Common myeloid progenitor, CD34-positive (primary cell): ENCODE data around the gene GRIK4.

Experiments
- CTCF ChIA-PET: fragments of 350-600 bp; sonication (Branson Sonifier 250); formaldehyde crosslinking; loops from one replicate; lab custom pipeline; 2021; ENCODE audit warnings: antibody characterized with exemption; lab: Charles Lee
- POLR2A ChIA-PET: fragments of 350-600 bp; sonication (Branson Sonifier 250); formaldehyde crosslinking; loops from one replicate; lab custom pipeline; 2021; ENCODE audit warnings: antibody characterized with exemption; lab: Charles Lee
- DNase-seq, 3 donors: peaks; one replicate each; pipeline versions ENCODE4 v3.0.0 to v3.0.0-alpha.2; 2013
- H3K27ac ChIP-seq, 2 experiments: 1 replicate in 1 of 2; 2 replicates in 1 of 2; pipeline ENCODE4 v1.7.0; 2013; ENCODE audit warnings: inconsistent platforms in 2 of 2, low read length in 2 of 2, mild to moderate bottlenecking in 2 of 2, low read depth in 1 of 2, moderate library complexity in 1 of 2; ENCODE audit not compliant: severe bottlenecking in 2 of 2, insufficient read depth in 1 of 2, poor library complexity in 1 of 2
- H3K27me3 ChIP-seq, 5 experiments: replicated peaks in 2 of 5; 1 replicate in 3 of 5; 2 replicates in 2 of 5; pipeline versions ENCODE4 v1.6.1 to v1.7.0; 2013; ENCODE audit warnings: low read length in 4 of 5, mild to moderate bottlenecking in 2 of 5, moderate library complexity in 2 of 5, inconsistent platforms in 1 of 5; ENCODE audit not compliant: insufficient read depth in 5 of 5, control insufficient read depth in 4 of 5
- H3K36me3 ChIP-seq, 4 experiments: 1 replicate in 2 of 4; 2 replicates in 2 of 4; pipeline versions ENCODE4 v1.6.1 to v1.7.0; 2013; ENCODE audit warnings: low read length in 3 of 4, control low read depth in 1 of 4, mild to moderate bottlenecking in 1 of 4; ENCODE audit not compliant: control insufficient read depth in 4 of 4, insufficient read depth in 4 of 4
- H3K4me1 ChIP-seq, 4 experiments: 1 replicate in 3 of 4; 2 replicates in 1 of 4; pipeline versions ENCODE4 v1.6.1 to v1.7.1; 2013; ENCODE audit warnings: low read length in 3 of 4, mild to moderate bottlenecking in 3 of 4, control low read depth in 1 of 4, inconsistent platforms in 1 of 4, moderate library complexity in 1 of 4; ENCODE audit not compliant: control insufficient read depth in 4 of 4, insufficient read depth in 4 of 4; ENCODE audit errors: control extremely low read depth in 1 of 4
- H3K4me3 ChIP-seq, 7 experiments: 1 replicate in 4 of 7; 2 replicates in 3 of 7; pipeline versions ENCODE4 v1.5.1 to v1.7.0; 2013; ENCODE audit warnings: mild to moderate bottlenecking in 7 of 7, low read length in 6 of 7, moderate library complexity in 6 of 7, inconsistent platforms in 2 of 7, low read depth in 2 of 7, control low read depth in 1 of 7; ENCODE audit not compliant: insufficient read depth in 4 of 7, control insufficient read depth in 1 of 7; ENCODE audit errors: extremely low read depth in 1 of 7
- H3K9me3 ChIP-seq, 5 experiments: 1 replicate in 4 of 5; 2 replicates in 1 of 5; pipeline versions ENCODE4 v1.6.1 to v1.7.1; 2013; ENCODE audit warnings: low read length in 4 of 5, mild to moderate bottlenecking in 2 of 5, inconsistent platforms in 1 of 5, low read depth in 1 of 5, moderate library complexity in 1 of 5; ENCODE audit not compliant: control insufficient read depth in 4 of 5, insufficient read depth in 2 of 5; ENCODE audit errors: control extremely low read depth in 1 of 5
- WGBS: methylation state at CpG from one replicate; pipeline ENCODE4 v1.1.5; 2013; ENCODE audit not compliant: insufficient coverage; 5-methylcytosine and 5-hydroxymethylcytosine counted together

GRIK4 gene

DNA sequence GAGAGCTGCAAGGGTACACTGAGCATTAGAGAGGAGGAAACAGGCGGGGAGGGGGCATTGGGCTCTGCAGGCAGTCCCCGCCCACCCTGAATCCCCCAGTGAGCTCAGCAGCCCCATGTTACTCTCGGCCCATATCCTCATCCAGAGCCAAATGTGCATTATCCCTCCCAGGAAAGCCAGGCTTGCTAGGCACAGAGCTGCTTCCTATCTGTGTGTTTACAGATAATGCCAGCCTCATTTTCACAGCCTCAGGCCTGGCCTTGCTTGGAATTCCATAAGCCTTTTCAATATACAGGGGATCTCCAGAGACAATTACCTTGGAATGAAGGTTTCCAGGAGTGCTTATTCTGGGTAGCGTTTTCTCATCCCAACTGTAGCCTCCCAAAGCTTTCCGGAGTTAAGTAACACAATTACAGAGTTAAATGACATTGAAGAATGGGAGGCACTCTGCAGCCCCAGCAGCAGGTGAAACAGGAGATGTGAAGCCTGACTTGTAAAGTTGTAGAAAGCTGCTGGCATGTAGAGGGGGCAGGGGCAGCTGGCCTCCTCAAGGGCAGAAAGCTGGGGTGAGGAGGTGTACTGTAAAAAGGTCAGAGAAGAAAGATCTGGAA is 420.9 kb downstream of the GRIK4 start:
- CTCF ChIA-PET: interaction anchor here (0.8 to 1.9 kb wide), 8 partner anchors 14 to 423 kb away, joined by 3 to 8 read pairs (median 3); no protein-coding TSS in a partner anchor
- POLR2A ChIA-PET: no interaction called here
- 91% methylated on average over 4 of the region's 5 CpGs for WGBS

DNA sequence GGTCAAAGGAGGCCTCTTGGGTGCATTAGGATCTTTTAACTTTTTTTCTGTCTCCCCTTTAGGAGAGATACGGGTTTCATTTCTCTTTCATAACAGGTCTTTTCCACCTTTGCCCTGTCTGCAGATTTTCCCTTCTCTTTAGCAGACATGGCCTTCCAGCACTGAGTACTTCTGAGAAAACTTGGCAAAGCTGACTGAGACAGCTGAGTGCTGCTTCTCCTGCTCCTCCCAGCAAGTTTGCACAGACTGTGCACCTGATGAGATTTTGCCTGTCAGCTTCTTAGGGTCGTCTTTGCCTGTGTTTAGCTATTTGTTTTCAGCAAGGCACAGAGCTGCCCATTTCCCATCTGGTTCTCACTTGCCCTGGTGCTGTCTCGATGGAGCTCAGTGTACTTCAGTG is 424.8 kb downstream of the GRIK4 start:
- H3K4me1 ChIP-seq: no peaks in the 10 kb centered on the region
- ChIA-PET POLR2A (no interaction called here), CTCF (interaction anchor here (0.6 to 3.9 kb wide), 7 partner anchors 9 to 397 kb away, joined by 3 to 31 read pairs (median 4); no protein-coding TSS in a partner anchor)
- H3K36me3 ChIP-seq: no peaks in the 10 kb centered on the region
- H3K27me3 ChIP-seq: peaks cover 0 to 20% (median 4%) of the 10 kb centered on the region in 5 experiments
- H3K9me3 ChIP-seq: no peaks in the 10 kb centered on the region
- no peak for DNase-seq
- no peak overlapping the region for H3K4me3 ChIP-seq
- WGBS: 68% methylated on average over 2 of the region's 3 CpGs
- no peak overlapping the region for H3K27ac ChIP-seq

More for the DNA sequence above, 420.9 kb downstream of the GRIK4 start:
- DNase-seq: no peak
- Histone ChIP-seq H3K9me3 (no peaks in the 10 kb centered on the region), H3K4me3 (no peak overlapping the region), H3K36me3 (no peaks in the 10 kb centered on the region), H3K27ac (no peak overlapping the region), H3K27me3 (peaks cover 0 to 7% (median 4%) of the 10 kb centered on the region in 5 experiments), H3K4me1 (no peaks in the 10 kb centered on the region)

DNA sequence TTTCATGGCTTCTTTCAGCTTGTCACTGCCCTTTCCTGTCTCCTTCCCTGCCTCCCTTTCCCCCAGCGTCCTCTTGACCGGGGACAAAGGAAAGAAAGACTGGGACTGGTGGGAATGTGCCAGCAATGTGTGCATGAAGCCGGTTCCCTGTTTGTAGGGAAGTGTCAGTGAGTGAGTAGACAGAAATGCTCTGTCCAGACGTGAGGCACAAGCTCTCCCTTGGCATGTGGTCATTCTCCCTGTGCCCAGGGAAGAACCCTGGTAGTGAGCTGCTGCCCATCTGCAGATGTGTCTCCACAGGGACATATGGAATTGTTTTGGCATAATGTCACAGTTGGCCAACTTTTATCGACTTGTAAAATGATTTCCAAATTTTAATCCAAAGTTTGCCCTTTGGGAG is 426.0 kb downstream of the GRIK4 start:
- CTCF ChIA-PET: interaction anchor here (1.7 to 3.9 kb wide), 2 partner anchors 10 to 13 kb away, joined by 5 to 31 read pairs; no protein-coding TSS in a partner anchor
- no peak for DNase-seq
- Histone ChIP-seq H3K9me3 (no peaks in the 10 kb centered on the region), H3K36me3 (no peaks in the 10 kb centered on the region), H3K4me1 (no peaks in the 10 kb centered on the region), H3K27ac (no peak overlapping the region), H3K27me3 (peaks cover 0 to 20% (median 4%) of the 10 kb centered on the region in 5 experiments), H3K4me3 (no peak overlapping the region)
- WGBS: 81% methylated on average over 3 of the region's 5 CpGs
- POLR2A ChIA-PET: no interaction called here

DNA sequence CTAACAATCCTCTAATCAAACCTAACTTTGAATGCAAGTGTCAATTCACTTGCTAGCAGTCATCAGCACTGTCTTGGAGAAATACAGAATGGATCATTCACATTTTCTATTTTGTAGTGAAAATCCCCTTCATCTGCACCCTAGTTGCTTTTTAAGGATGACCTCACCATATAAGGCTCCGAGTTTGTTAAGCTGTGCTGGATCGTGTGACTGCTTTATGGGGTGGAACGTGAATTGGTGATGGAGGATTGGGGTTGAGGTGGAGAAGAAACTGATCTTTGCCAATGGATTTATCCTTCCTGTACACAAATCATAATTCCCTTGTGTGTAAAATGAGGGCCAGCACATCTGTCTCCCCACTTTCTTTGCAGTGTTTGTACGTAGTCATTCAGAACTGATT is 426.7 kb downstream of the GRIK4 start:
- Histone ChIP-seq H3K27me3 (peaks cover 0 to 20% (median 4%) of the 10 kb centered on the region in 5 experiments), H3K27ac (no peak overlapping the region), H3K4me3 (no peak overlapping the region), H3K4me1 (no peaks in the 10 kb centered on the region), H3K36me3 (no peaks in the 10 kb centered on the region), H3K9me3 (no peaks in the 10 kb centered on the region)
- POLR2A ChIA-PET: no interaction called here
- DNase-seq: no peak
- no CpG with 5 or more reads among the region's 4 CpGs for WGBS
- CTCF ChIA-PET: interaction anchor here (0.9 to 1.7 kb wide), 2 partner anchors 11 to 13 kb away, joined by 4 to 5 read pairs; no protein-coding TSS in a partner anchor

DNA sequence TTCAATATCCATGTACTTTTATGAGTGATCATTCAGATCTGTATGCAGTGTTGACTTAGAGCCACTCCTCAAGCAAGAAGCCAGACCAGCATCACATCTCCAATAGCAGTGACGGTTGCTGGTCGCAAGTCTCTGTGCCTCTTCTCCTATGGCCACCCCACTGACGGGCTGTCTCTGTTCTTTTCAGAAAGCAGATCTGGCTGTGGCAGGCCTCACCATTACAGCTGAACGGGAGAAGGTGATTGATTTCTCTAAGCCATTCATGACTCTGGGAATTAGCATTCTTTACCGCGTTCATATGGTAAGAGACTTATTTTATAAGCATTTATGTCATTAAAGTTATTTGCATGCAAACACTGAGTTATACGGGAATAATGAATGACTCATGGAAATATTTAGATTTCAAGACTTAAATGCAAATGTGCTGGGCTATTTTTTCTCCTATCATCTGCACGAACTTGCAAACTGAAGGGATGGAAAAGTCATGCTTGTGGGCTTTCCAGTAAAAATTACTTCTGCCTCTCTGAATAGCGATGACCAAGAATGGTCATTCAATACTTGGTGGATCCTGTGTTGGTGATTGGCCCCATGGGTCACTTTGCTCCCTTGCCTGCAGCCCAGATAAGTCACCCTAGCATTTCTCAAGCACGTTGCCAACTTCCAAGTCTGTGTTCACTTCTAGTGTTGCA is 428.8 kb downstream of the GRIK4 start:
- Histone ChIP-seq H3K4me3 (no peak overlapping the region), H3K27me3 (peaks cover 0 to 16% (median 4%) of the 10 kb centered on the region in 5 experiments), H3K4me1 (no peaks in the 10 kb centered on the region), H3K27ac (no peak overlapping the region), H3K36me3 (no peaks in the 10 kb centered on the region), H3K9me3 (peaks cover 0 to 11% (median 7%) of the 10 kb centered on the region in 5 experiments)
- CTCF ChIA-PET: interaction anchor here (1.0 kb wide), 1 partner anchor 11 kb away, joined by 5 read pairs; no protein-coding TSS in a partner anchor
- 98% methylated on average over 6 of the region's 10 CpGs for WGBS
- POLR2A ChIA-PET: no interaction called here
- DNase-seq: no peak

DNA sequence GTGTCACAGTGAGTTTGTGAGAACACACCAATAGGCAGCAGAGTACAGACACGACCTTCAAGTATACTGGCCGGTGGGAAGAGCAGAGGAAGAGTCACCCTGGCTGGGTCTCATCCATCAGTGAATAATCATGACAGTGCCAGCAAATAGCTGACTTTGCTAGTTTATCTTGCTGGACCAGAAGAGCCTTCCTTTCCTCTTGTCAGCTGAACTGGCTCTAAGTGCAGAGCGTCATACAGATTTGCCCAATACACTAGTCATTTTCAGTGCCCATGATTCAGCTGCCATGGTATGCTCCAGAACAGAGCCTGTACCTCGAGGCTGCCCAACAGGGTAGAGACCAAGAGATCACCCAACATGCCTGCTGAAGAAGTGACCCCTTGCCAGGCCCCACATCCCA is 429.5 kb downstream of the GRIK4 start:
- no peaks in the 10 kb centered on the region for H3K36me3 ChIP-seq
- CTCF ChIA-PET: interaction anchor here (1.0 to 1.1 kb wide), 2 partner anchors 11 to 13 kb away, joined by 4 to 5 read pairs; no protein-coding TSS in a partner anchor
- 88% methylated on average over 4 of the region's 4 CpGs for WGBS
- POLR2A ChIA-PET: no interaction called here
- peak in 2 of 3 donors; percentile 23 to 48 for DNase-seq
- H3K27me3 ChIP-seq: peaks cover 0 to 14% (median 3%) of the 10 kb centered on the region in 5 experiments
- no peak overlapping the region for H3K27ac ChIP-seq
- no peaks in the 10 kb centered on the region for H3K4me1 ChIP-seq
- no peak overlapping the region for H3K4me3 ChIP-seq
- peaks cover 0 to 11% (median 7%) of the 10 kb centered on the region in 5 experiments for H3K9me3 ChIP-seq
